ENCODE measurements around the gene PRG3. TPM values are rescaled to one million over a fixed set of nuclear protein-coding genes. Genes with fewer than 3 reads are reported as not detected.

Gene PRG3
- total RNA-seq, 1 donor from 2014 or later, result not detected

GRCh38 chr11:57359396-57359795, 21.6 kb downstream of the PRG3 start:
- Mint-ChIP-seq H3K9me3 (no peaks in the 10 kb centered on the region), H3K4me1 (ENCODE audit: low read depth) (no peaks in the 10 kb centered on the region), H3K36me3 (ENCODE audit: low read depth) (no peaks in the 10 kb centered on the region), H3K27ac (no peak overlapping the region), H3K27me3 (ENCODE audit: low read depth) (peaks cover 17% of the 10 kb centered on the region), H3K4me3 (ENCODE audit: low read depth) (no peak overlapping the region)
- no peak for DNase-seq (ENCODE audit: low spot score)
- intact Hi-C loops (cut with micrococcal nuclease), result no loop called here

- intact Hi-C loops (cut with micrococcal nuclease), result no loop called here
- Mint-ChIP-seq H3K27me3 (ENCODE audit: low read depth) (peaks cover 21% of the 10 kb centered on the region), H3K4me3 (ENCODE audit: low read depth) (no peak overlapping the region), H3K4me1 (ENCODE audit: low read depth) (no peaks in the 10 kb centered on the region), H3K36me3 (ENCODE audit: low read depth) (no peaks in the 10 kb centered on the region), H3K27ac (no peak overlapping the region), H3K9me3 (no peaks in the 10 kb centered on the region)
- DNase-seq (ENCODE audit: low spot score), result no peak
Measured at GRCh38 chr11:57358991-57359390, 22.0 kb downstream of the PRG3 start.

GRCh38 chr11:57358543-57358961, 22.4 kb downstream of the PRG3 start:
- no peak for DNase-seq (ENCODE audit: low spot score)
- Mint-ChIP-seq H3K27me3 (ENCODE audit: low read depth) (peaks cover 21% of the 10 kb centered on the region), H3K9me3 (no peaks in the 10 kb centered on the region), H3K4me3 (ENCODE audit: low read depth) (no peak overlapping the region), H3K36me3 (ENCODE audit: low read depth) (no peaks in the 10 kb centered on the region), H3K4me1 (ENCODE audit: low read depth) (no peaks in the 10 kb centered on the region), H3K27ac (no peak overlapping the region)
- intact Hi-C loops (cut with micrococcal nuclease), result no loop called here

- no peaks in the 10 kb centered on the region for H3K36me3 Mint-ChIP-seq (ENCODE audit: low read depth)
- H3K4me3 Mint-ChIP-seq (ENCODE audit: low read depth), result no peak overlapping the region
- peaks cover 21% of the 10 kb centered on the region for H3K27me3 Mint-ChIP-seq (ENCODE audit: low read depth)
- no peaks in the 10 kb centered on the region for H3K9me3 Mint-ChIP-seq
- intact Hi-C loops (cut with micrococcal nuclease), result no loop called here
- H3K27ac Mint-ChIP-seq, result no peak overlapping the region
- no peaks in the 10 kb centered on the region for H3K4me1 Mint-ChIP-seq (ENCODE audit: low read depth)
- DNase-seq (ENCODE audit: low spot score), result no peak
Measured at GRCh38 chr11:57357856-57358255, 23.1 kb downstream of the PRG3 start.

GRCh38 chr11:57357310-57357709, 23.6 kb downstream of the PRG3 start:
- no peaks in the 10 kb centered on the region for H3K4me1 Mint-ChIP-seq (ENCODE audit: low read depth)
- H3K27ac Mint-ChIP-seq, result no peak overlapping the region
- H3K9me3 Mint-ChIP-seq, result no peaks in the 10 kb centered on the region
- no peak overlapping the region for H3K4me3 Mint-ChIP-seq (ENCODE audit: low read depth)
- intact Hi-C loops (cut with micrococcal nuclease), result no loop called here
- no peaks in the 10 kb centered on the region for H3K36me3 Mint-ChIP-seq (ENCODE audit: low read depth)
- DNase-seq (ENCODE audit: low spot score), result no peak
- H3K27me3 Mint-ChIP-seq (ENCODE audit: low read depth), result peaks cover 21% of the 10 kb centered on the region

- Mint-ChIP-seq H3K36me3 (ENCODE audit: low read depth) (peaks cover 4% of the 10 kb centered on the region), H3K27me3 (ENCODE audit: low read depth) (peaks cover 21% of the 10 kb centered on the region), H3K27ac (no peak overlapping the region), H3K4me3 (ENCODE audit: low read depth) (no peak overlapping the region), H3K4me1 (ENCODE audit: low read depth) (no peaks in the 10 kb centered on the region), H3K9me3 (no peaks in the 10 kb centered on the region)
- intact Hi-C loops (cut with micrococcal nuclease), result no loop called here
- no peak for DNase-seq (ENCODE audit: low spot score)
Measured at GRCh38 chr11:57356268-57356667, 24.7 kb downstream of the PRG3 start.

GRCh38 chr11:57354699-57355098, 26.3 kb downstream of the PRG3 start:
- no peaks in the 10 kb centered on the region for H3K4me1 Mint-ChIP-seq (ENCODE audit: low read depth)
- no peak overlapping the region for H3K4me3 Mint-ChIP-seq (ENCODE audit: low read depth)
- no peaks in the 10 kb centered on the region for H3K9me3 Mint-ChIP-seq
- no peak for DNase-seq (ENCODE audit: low spot score)
- intact Hi-C loops (cut with micrococcal nuclease), result no loop called here
- peaks cover 4% of the 10 kb centered on the region for H3K36me3 Mint-ChIP-seq (ENCODE audit: low read depth)
- no peak overlapping the region for H3K27ac Mint-ChIP-seq
- peaks cover 21% of the 10 kb centered on the region for H3K27me3 Mint-ChIP-seq (ENCODE audit: low read depth)

GRCh38 chr11:57353852-57354251, 27.1 kb downstream of the PRG3 start:
- no peak for DNase-seq (ENCODE audit: low spot score)
- Mint-ChIP-seq H3K4me3 (ENCODE audit: low read depth) (no peak overlapping the region), H3K4me1 (ENCODE audit: low read depth) (no peaks in the 10 kb centered on the region), H3K9me3 (no peaks in the 10 kb centered on the region), H3K27me3 (ENCODE audit: low read depth) (peaks cover 21% of the 10 kb centered on the region), H3K36me3 (ENCODE audit: low read depth) (peaks cover 4% of the 10 kb centered on the region), H3K27ac (no peak overlapping the region)
- intact Hi-C loops (cut with micrococcal nuclease), result no loop called here

- intact Hi-C loops (cut with micrococcal nuclease), result no loop called here
- no peaks in the 10 kb centered on the region for H3K9me3 Mint-ChIP-seq
- H3K27me3 Mint-ChIP-seq (ENCODE audit: low read depth), result peaks cover 21% of the 10 kb centered on the region
- H3K4me1 Mint-ChIP-seq (ENCODE audit: low read depth), result no peaks in the 10 kb centered on the region
- peaks cover 4% of the 10 kb centered on the region for H3K36me3 Mint-ChIP-seq (ENCODE audit: low read depth)
- no peak for DNase-seq (ENCODE audit: low spot score)
- no peak overlapping the region for H3K4me3 Mint-ChIP-seq (ENCODE audit: low read depth)
- no peak overlapping the region for H3K27ac Mint-ChIP-seq
Measured at GRCh38 chr11:57353446-57353845, 27.5 kb downstream of the PRG3 start.

- no peak for DNase-seq (ENCODE audit: low spot score)
- H3K36me3 Mint-ChIP-seq (ENCODE audit: low read depth), result peaks cover 4% of the 10 kb centered on the region
- no peak overlapping the region for H3K27ac Mint-ChIP-seq
- intact Hi-C loops (cut with micrococcal nuclease), result no loop called here
- peaks cover 21% of the 10 kb centered on the region for H3K27me3 Mint-ChIP-seq (ENCODE audit: low read depth)
- H3K4me3 Mint-ChIP-seq (ENCODE audit: low read depth), result no peak overlapping the region
- H3K4me1 Mint-ChIP-seq (ENCODE audit: low read depth), result no peaks in the 10 kb centered on the region
- H3K9me3 Mint-ChIP-seq, result no peaks in the 10 kb centered on the region
Measured at GRCh38 chr11:57353036-57353435, 27.9 kb downstream of the PRG3 start.

GRCh38 chr11:57349491-57350274, 31.3 kb downstream of the PRG3 start:
- H3K4me1 Mint-ChIP-seq (ENCODE audit: low read depth), result no peaks in the 10 kb centered on the region
- DNase-seq (ENCODE audit: low spot score), result peak; percentile 38
- no peaks in the 10 kb centered on the region for H3K9me3 Mint-ChIP-seq
- no peak overlapping the region for H3K4me3 Mint-ChIP-seq (ENCODE audit: low read depth)
- H3K27me3 Mint-ChIP-seq (ENCODE audit: low read depth), result peaks cover 8% of the 10 kb centered on the region
- H3K36me3 Mint-ChIP-seq (ENCODE audit: low read depth), result peaks cover 4% of the 10 kb centered on the region
- intact Hi-C loops (cut with micrococcal nuclease), result loop anchor here (5.0 kb wide), 1 partner anchor 218 kb away; the partner anchor contains the start of gene UBE2L6
- no peak overlapping the region for H3K27ac Mint-ChIP-seq

GRCh38 chr11:57348636-57349313, 32.2 kb downstream of the PRG3 start:
- Mint-ChIP-seq H3K27ac (no peak overlapping the region), H3K9me3 (no peaks in the 10 kb centered on the region)
- intact Hi-C loops (cut with micrococcal nuclease), result loop anchor here (5.0 kb wide), 1 partner anchor 219 kb away; the partner anchor contains the start of gene UBE2L6

GRCh38 chr11:57348052-57348451, 32.9 kb downstream of the PRG3 start:
- no peaks in the 10 kb centered on the region for H3K4me1 Mint-ChIP-seq (ENCODE audit: low read depth)
- intact Hi-C loops (cut with micrococcal nuclease), result loop anchor here (5.0 kb wide), 1 partner anchor 219 kb away; the partner anchor contains the start of gene UBE2L6
- no peak for DNase-seq (ENCODE audit: low spot score)

More at GRCh38 chr11:57348636-57349313, 32.2 kb downstream of the PRG3 start:
- peaks cover 4% of the 10 kb centered on the region for H3K36me3 Mint-ChIP-seq (ENCODE audit: low read depth)
- no peak overlapping the region for H3K4me3 Mint-ChIP-seq (ENCODE audit: low read depth)
- H3K4me1 Mint-ChIP-seq (ENCODE audit: low read depth), result no peaks in the 10 kb centered on the region
- DNase-seq (ENCODE audit: low spot score), result no peak
- H3K27me3 Mint-ChIP-seq (ENCODE audit: low read depth), result peaks cover 1% of the 10 kb centered on the region

More at GRCh38 chr11:57348052-57348451, 32.9 kb downstream of the PRG3 start:
- Mint-ChIP-seq H3K36me3 (ENCODE audit: low read depth) (peaks cover 4% of the 10 kb centered on the region), H3K9me3 (no peaks in the 10 kb centered on the region), H3K27ac (no peak overlapping the region), H3K27me3 (ENCODE audit: low read depth) (peaks cover 1% of the 10 kb centered on the region), H3K4me3 (ENCODE audit: low read depth) (no peak overlapping the region)
